Astrocyte (in vitro differentiated cells and primary cell): Measurements from ENCODE around the gene PCDH7.

ENCODE experiments used
- CTCF ChIP-seq: IDR thresholded peaks from 2 replicates; pipeline ENCODE4 v1.5.1; 2011; ENCODE audit warnings: low read depth, mild to moderate bottlenecking, inconsistent platforms, low read length, moderate library complexity; ENCODE audit not compliant: insufficient read depth
- EZH2 ChIP-seq: IDR thresholded peaks from 2 replicates; pipeline ENCODE4 v1.6.1; 2012; ENCODE audit warnings: mild to moderate bottlenecking, low read length, inconsistent platforms; ENCODE audit not compliant: insufficient read depth

- TF ChIP-seq CTCF: no peak
- TF ChIP-seq EZH2: no peak
These were observed 40.4 kb downstream of the PCDH7 start for GRCh38 chr4:30760551-30760950.
